Keratinocyte (primary cell): ENCODE results near the gene UBA6. TPM values are rescaled to one million over a fixed set of nuclear protein-coding genes. Genes with fewer than 3 reads are reported as not detected.

Experiments
- DNase-seq: peaks from one replicate; pipeline ENCODE4 v3.0.0-alpha.2; 2011; ENCODE audit warnings: low read depth, missing footprints, low spot score
- FAIRE-seq: peaks from 2 replicates; lab custom pipeline; 2011; peaks lifted over from hg19 to GRCh38; lab: Jason Lieb, UNC
- H2AFZ ChIP-seq: 2 replicates; pipeline ENCODE4 v1.6.0; 2012; ENCODE audit warnings: low read length, control low read depth, inconsistent platforms; ENCODE audit not compliant: control insufficient read depth
- H3K27ac ChIP-seq: 2 replicates; pipeline ENCODE4 v1.5.1; 2011; ENCODE audit warnings: low read length; ENCODE audit not compliant: control insufficient read depth, insufficient read depth
- H3K27me3 ChIP-seq: 3 replicates; pipeline ENCODE4 v1.6.0; 2011; ENCODE audit warnings: low read length; ENCODE audit not compliant: control insufficient read depth, insufficient read depth; ENCODE audit errors: extremely low read depth
- H3K36me3 ChIP-seq, 2 experiments: 2 replicates in 1 of 2; 3 replicates in 1 of 2; pipeline ENCODE4 v1.5.1; 2011; ENCODE audit warnings: low read length in 2 of 2, mild to moderate bottlenecking in 1 of 2; ENCODE audit not compliant: control insufficient read depth in 2 of 2, insufficient read depth in 2 of 2; ENCODE audit errors: extremely low read depth in 1 of 2
- H3K4me1 ChIP-seq: 3 replicates; pipeline ENCODE4 v1.5.1; 2011; ENCODE audit warnings: low read length; ENCODE audit not compliant: control insufficient read depth, insufficient read depth; ENCODE audit errors: extremely low read depth
- H3K4me2 ChIP-seq: 3 replicates; pipeline ENCODE4 v1.6.0; 2011; ENCODE audit warnings: low read depth, low read length; ENCODE audit not compliant: control insufficient read depth, insufficient read depth; ENCODE audit errors: extremely low read depth
- H3K4me3 ChIP-seq, 3 experiments: fragments of 200-600 bp in 1 of 3; sonication (generic) in 1 of 3; 2 replicates in 2 of 3; 3 replicates in 1 of 3; pipeline ENCODE4 v1.5.1; 2011 to 2016; ENCODE audit warnings: low read length in 3 of 3, mild to moderate bottlenecking in 3 of 3, control low read depth in 2 of 3, inconsistent platforms in 1 of 3, low read depth in 1 of 3, mixed read lengths in 1 of 3, mixed run types in 1 of 3, moderate library complexity in 1 of 3; ENCODE audit not compliant: control insufficient read depth in 2 of 3, insufficient read depth in 2 of 3; ENCODE audit errors: extremely low read depth in 1 of 3
- H3K79me2 ChIP-seq: 2 replicates; pipeline ENCODE4 v1.6.0; 2012; ENCODE audit warnings: low read length; ENCODE audit not compliant: control insufficient read depth, insufficient read depth
- H3K9ac ChIP-seq: 3 replicates; pipeline ENCODE4 v1.6.0; 2011; ENCODE audit warnings: low read length; ENCODE audit not compliant: control insufficient read depth, insufficient read depth; ENCODE audit errors: extremely low read depth
- H3K9me1 ChIP-seq: 3 replicates; pipeline ENCODE4 v1.6.0; 2011; ENCODE audit warnings: low read length; ENCODE audit not compliant: control insufficient read depth, insufficient read depth; ENCODE audit errors: extremely low read depth
- H3K9me3 ChIP-seq: 2 replicates; pipeline ENCODE4 v1.5.1; 2012; ENCODE audit warnings: low read depth, low read length; ENCODE audit not compliant: control insufficient read depth
- H4K20me1 ChIP-seq: 3 replicates; pipeline ENCODE4 v1.6.0; 2011; ENCODE audit warnings: low read length; ENCODE audit not compliant: control insufficient read depth, insufficient read depth; ENCODE audit errors: extremely low read depth
- CTCF ChIP-seq, 3 experiments: IDR thresholded peaks in 1 of 3; conservative IDR thresholded peaks in 1 of 3; optimal IDR thresholded peaks in 1 of 3; 2 replicates in 2 of 3; 3 replicates in 1 of 3; pipeline versions ENCODE3 to v1.5.1; 2011; ENCODE audit warnings: low read length in 3 of 3, mild to moderate bottlenecking in 3 of 3, moderate library complexity in 2 of 3, control low read depth in 1 of 3, inconsistent platforms in 1 of 3; ENCODE audit not compliant: insufficient read depth in 2 of 3; ENCODE audit errors: extremely low read depth in 1 of 3
- EZH2 ChIP-seq: IDR thresholded peaks from one replicate; pipeline ENCODE4 v1.6.1; 2012; ENCODE audit warnings: inconsistent platforms, mild to moderate bottlenecking, low read length, moderate library complexity
- dilution Hi-C: fragments of 300-500 bp; cut with MboI; formaldehyde crosslinking; loops from one replicate; pipeline ENCODE4 v1.7.0; 2020; ENCODE audit warnings: low sequenced_read_pairs; ENCODE audit not compliant: extremely low pct_ligation_motif_present
- polyA plus RNA-seq, 5 experiments: library from polyadenylated mRNA; depleted of rRNA in 3 of 5; stranded (reverse) in 3 of 5; stranded (forward) in 1 of 5; unstranded in 1 of 5; fragments of >200 nt; gene quantifications; 1 replicate in 1 of 5; 2 replicates in 3 of 5; 3 replicates in 1 of 5; pipeline versions ENCODE4 v1.2.1 to v1.2.3, GENCODE V29; 2011 to 2012; ENCODE audit warnings: missing spikeins in 2 of 5, low read depth in 1 of 5, low replicate concordance in 1 of 5

The UBA6 gene
- polyA plus RNA-seq, 1 donor (not counting 4 experiments of a cell fraction or from before 2014, with no cell fraction given): 221 TPM

GRCh38 chr4:67700116-67700737 is 728 bp downstream of the UBA6 start:
- no peaks in the 10 kb centered on the region for H3K9me1 ChIP-seq
- H4K20me1 ChIP-seq: no peaks in the 10 kb centered on the region
- H3K27me3 ChIP-seq: no peaks in the 10 kb centered on the region
- H3K4me3 ChIP-seq: peak overlapping the region; percentile 65 to 99 (median 93)
- FAIRE-seq: peak; percentile 49
- TF ChIP-seq EZH2: no peak
- TF ChIP-seq CTCF (optimal IDR thresholded peaks at IDR 0.05 in 1 of 3, IDR thresholded peaks at IDR 0.05 in 1 of 3, conservative IDR thresholded peaks at IDR 0.05 in 1 of 3; ENCODE audit: extremely low read depth in 1 of 3, insufficient read depth in 2 of 3, low read length in 3 of 3): no peak
- H3K27ac ChIP-seq: peak overlapping the region; percentile 99
- peaks cover 97% of the 10 kb centered on the region for H3K79me2 ChIP-seq
- peak overlapping the region; percentile 58 for H2AFZ ChIP-seq
- no peaks in the 10 kb centered on the region for H3K9me3 ChIP-seq
- dilution Hi-C loops: no loop called here
- H3K9ac ChIP-seq: peak overlapping the region; percentile 99
- peaks cover 0 to 8% of the 10 kb centered on the region in 2 experiments for H3K36me3 ChIP-seq
- peaks cover 25% of the 10 kb centered on the region for H3K4me1 ChIP-seq
- peak overlapping the region; percentile 94 for H3K4me2 ChIP-seq
- no peak for DNase-seq

GRCh38 chr4:67699603-67700002 is 1.4 kb downstream of the UBA6 start:
- FAIRE-seq (no peak), DNase-seq (no peak)
- Histone ChIP-seq H3K79me2 (peaks cover 97% of the 10 kb centered on the region), H3K9me3 (no peaks in the 10 kb centered on the region), H3K27ac (peak overlapping the region; percentile 99), H4K20me1 (no peaks in the 10 kb centered on the region), H3K27me3 (no peaks in the 10 kb centered on the region), H2AFZ (no peak overlapping the region), H3K9me1 (no peaks in the 10 kb centered on the region), H3K36me3 (peaks cover 2 to 8% of the 10 kb centered on the region in 2 experiments), H3K4me1 (peaks cover 22% of the 10 kb centered on the region), H3K4me2 (peak overlapping the region; percentile 94), H3K9ac (peak overlapping the region; percentile 99), H3K4me3 (peak overlapping the region; percentile 65 to 99 (median 93))
- dilution Hi-C loops: no loop called here
- no peak for TF ChIP-seq EZH2
- TF ChIP-seq CTCF (optimal IDR thresholded peaks at IDR 0.05 in 1 of 3, IDR thresholded peaks at IDR 0.05 in 1 of 3, conservative IDR thresholded peaks at IDR 0.05 in 1 of 3; ENCODE audit: extremely low read depth in 1 of 3, insufficient read depth in 2 of 3, low read length in 3 of 3): no peak
